HCEC 1CT (cell line): ENCODE results near the gene CDH4.
"Not testable (repeated sequence)": the region's sequence is repeated elsewhere in the genome, so short reads cannot be mapped to it uniquely, and the experiment has no call there.

ENCODE experiments used
- DNase-seq: peaks from one replicate; pipeline ENCODE4 v3.0.0-alpha.2; 2017

Gene CDH4

DNA sequence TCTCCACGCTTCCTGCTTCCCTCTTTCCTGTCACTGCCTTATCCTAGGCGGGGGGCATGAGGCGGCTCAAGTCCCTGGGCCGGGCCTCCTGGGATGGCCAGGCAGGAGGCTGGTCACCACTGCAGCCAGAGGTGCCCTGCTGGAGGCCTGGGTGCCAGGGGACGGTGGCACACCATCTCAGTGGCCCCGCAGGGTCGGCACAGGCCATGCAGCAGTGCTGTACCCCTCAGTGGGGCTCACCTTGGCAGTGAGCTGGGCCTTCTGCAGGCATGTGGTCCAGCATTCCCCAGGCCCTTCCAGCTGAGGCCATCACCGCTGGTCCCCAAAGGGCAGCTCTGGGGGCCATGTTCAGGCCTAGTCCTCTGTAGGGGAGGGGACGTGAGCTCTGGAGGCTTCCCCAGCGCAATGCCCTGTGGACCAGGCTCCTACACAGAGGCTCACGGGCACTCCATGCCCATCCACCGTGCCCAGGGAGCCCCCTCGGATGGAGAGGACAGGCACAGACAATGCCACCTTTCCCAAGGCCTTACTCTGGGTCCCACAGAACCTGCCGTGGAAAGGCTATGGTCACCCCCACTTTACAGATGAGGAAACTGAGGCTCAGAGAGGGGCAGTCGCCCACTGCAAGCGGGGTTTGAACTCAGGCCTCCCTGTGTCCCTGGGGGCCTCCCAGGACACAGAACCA is 689.8 kb downstream of the CDH4 start:
- DNase-seq: no peak

GRCh38 chr20:61942526-61942925 is 690.5 kb downstream of the CDH4 start:
- DNase-seq: no peak

- not testable (repeated sequence) for DNase-seq
Observed at GRCh38 chr20:61944967-61945366, 692.9 kb downstream of the CDH4 start.

DNA sequence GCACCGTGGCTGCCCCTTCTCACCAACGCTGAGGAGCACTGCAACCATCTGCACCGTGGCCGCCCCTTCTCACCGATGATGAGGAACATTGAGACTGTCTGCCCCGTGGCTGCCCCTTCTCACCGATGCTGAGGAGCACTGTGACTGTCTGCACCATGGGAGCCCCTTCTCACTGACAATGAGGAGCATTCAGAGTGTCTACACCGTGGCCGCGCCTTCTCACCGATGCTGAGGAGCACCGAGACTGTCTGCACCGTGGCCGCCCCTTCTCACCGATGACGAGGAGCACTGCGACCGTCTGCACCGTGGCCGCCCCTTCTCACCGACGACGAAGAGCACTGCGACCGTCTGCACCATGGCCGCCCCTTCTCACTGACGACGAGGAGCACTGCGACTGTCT is 693.4 kb downstream of the CDH4 start:
- DNase-seq: not testable (repeated sequence)

DNA sequence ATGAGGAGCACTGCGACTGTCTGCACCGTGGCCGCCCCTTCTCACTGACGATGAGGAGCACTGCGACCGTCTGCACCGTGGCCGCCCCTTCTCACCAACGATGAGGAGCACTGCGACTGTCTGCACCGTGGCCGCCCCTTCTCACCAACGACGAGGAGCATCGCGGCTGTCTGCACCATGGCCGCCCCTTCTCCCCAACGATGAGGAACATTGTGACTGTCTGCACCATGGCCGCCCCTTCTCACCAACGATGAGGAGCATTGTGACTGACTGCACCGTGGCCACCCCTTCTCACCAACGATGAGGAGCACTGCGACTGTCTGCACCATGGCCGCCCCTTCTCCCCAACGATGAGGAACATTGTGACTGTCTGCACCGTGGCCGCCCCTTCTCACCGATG is 696.0 kb downstream of the CDH4 start:
- not testable (repeated sequence) for DNase-seq

DNA sequence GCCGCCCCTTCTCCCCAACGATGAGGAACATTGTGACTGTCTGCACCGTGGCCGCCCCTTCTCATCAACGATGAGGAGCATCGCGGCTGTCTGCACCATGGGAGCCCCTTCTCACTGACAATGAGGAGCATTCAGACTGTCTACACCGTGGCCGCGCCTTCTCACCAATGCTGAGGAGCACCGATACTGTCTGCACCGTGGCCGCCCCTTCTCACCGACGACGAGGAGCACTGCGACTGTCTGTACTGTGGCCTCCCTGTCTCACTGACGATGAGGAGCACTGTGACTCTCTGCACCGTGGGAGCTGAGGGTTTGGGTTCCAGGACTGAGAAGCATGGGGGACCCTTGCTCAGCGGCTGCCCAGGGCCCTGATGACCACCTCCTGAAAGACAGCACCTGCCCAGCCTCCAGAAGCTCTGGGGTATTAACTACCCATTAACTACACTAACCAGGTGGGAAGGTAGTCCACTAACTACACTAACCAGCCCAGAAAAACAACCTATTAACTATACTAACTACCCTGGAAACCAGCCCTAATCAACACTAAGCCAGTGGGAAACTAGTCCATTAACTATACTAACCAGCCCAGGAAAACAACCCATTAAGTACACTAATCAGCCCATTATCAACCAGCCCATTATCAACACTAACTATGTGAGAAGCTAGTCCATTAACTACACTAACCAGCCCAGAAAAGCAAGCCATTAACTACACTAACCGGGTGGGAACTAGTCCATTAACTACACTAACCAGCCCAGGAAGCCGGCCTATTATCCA is 696.7 kb downstream of the CDH4 start:
- DNase-seq: no peak

GRCh38 chr20:61949363-61949713 is 697.3 kb downstream of the CDH4 start:
- DNase-seq: no peak

GRCh38 chr20:61949714-61950640 is 697.9 kb downstream of the CDH4 start:
- no peak for DNase-seq

GRCh38 chr20:61950641-61951071 is 698.6 kb downstream of the CDH4 start:
- no peak for DNase-seq

DNA sequence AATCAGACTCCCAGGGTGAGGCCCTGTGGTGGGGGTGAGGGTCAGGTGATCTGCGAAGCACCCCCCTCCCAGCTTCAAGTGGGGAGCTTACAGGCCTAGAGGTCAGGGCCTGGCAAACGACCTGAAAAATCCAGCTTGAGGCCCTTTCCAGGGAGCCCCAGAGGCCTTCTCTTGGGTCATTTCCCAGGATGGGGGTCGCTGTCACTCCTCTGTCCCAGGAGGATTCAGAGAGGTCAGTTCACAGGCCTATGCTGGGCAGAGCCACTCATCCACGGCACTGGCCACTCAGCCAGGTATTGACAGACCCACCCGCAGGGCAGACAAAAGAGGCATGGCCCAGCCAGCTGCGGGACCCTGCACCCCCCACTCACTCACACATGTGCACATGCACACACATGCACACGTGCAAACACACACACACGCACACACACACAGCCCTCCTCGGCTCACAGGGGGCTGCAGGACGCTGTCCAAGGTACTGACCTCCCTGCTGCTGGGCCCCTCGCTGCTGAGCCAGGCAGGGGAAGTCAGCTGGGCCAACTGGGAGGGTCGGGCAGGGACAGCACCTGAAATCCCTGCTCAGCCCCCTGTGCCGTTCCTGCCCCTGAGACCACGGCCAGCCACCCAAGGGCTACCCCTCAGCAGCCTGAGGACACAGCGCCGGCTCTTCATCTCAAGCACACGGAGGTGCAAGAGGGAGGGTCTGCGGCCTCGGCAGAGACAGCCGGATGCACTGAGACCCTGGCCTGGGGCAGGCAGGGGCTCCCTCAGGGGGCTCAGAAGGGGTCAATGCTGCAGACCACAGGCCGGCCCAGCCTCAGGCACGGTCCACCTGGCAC is 699.9 kb downstream of the CDH4 start:
- DNase-seq: no peak

DNA sequence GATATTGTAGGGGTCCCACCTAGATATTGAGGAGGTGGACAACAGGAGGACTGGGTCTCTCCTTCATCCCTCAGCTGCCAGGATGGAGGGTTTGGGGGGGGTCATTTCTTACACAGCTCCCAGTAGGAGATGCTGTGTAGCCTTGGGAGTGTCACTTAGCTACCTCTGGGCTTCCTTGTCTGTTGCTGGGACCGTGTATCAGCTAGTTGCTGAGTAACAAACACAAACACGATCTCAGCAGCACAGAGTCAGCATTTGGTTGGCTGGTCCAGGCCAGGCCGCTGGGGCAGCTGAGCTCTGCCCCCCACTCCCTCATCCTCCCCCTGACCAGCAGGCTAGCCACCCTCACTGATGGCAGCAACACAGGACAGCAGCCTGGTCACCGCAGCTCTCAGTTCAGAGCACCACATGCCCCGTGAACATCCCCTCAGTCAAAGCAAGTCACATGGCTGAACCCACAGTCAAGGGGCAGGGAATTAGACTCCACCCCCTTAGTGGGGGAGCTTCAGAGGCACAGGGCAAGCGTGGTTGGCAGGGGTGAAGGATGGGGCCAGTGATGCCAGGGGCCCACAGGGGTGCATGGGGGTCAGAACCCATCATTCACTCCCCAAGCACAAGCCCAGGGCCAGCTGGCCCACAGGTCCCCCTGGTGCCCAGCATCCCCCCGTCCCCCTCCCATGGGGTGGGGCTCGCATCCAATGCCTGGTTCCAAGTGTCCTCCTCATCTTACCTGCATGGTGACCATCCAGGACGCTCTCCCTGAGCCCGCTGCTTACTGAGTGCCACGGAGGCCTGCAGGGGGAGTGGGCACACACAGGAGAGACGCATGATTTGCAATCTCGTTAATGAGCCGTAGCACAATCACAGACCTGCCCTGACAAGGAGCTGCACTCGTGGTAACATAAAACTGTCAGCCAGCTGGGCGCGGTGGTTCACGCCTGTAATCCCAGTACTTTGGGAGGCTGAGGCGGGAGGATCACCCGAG is 701.3 kb downstream of the CDH4 start:
- DNase-seq: no peak

- DNase-seq: no peak
Observed at GRCh38 chr20:61954276-61955021, 702.4 kb downstream of the CDH4 start.

DNA sequence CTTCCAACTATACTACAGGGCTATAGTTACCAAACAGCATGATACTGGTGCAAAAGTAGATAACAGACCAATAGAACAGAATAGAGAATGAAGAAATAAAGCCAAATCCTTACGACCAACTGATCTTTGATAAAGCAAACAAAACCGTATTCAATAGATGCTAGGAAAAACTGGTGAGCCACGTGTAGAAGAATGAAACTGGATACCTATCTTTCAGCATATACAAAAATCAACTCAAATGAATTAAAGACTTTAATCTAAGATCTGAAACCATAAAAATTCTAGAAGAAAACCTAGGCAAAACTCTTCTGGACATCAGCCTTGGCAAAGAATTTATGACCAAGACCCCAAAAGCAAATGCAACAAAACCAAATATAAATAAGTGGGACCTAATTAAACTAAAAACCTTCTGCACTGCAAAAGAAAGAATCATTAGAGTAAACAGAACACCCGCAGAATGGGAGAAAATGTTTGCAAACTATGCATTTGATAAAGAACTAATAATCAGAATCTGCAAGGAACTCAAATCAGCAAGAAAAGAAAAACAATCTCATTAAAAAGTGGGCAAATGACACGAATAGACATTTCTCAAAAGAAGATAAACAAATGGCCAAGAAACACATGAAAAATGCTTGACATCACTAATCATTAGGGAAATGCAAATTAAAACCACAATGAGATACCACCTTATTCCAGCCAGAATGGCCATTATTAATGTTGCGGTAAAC is 703.8 kb downstream of the CDH4 start:
- DNase-seq: no peak

- no peak for DNase-seq
Observed at GRCh38 chr20:61956396-61957342, 704.6 kb downstream of the CDH4 start.

DNA sequence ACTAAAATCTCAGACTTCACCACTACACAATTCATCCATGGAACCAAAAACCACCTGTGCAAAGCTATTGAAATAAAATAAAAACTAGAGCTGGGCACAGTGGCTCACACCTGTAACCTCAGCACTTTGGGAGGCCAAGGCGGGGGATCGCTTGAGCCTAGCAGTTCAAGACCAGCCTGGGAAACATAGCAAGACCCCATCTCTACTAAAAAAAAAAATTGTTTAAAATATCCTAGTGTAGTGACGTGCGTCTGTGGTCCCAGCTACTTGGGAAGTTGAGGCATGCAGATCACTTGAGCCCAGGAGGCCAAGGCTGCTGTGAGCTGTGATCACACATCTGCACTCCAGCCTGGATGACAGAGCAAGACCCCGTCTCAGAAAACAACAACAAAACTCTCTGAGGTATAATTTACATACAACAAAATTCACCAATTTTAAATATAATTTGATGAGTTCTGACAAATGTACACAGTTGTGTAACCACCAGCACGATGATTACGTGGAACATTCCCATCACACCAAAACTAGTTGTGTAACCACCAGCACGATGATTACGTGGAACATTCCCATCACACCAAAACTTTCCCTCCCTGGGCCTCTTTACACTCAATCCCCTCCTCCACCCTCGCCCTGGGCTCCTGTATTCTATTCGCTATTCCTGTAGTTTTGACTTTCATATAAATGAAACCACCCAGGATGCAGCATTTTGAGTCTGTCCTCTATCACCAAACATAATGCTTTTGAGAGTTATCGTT is 706.1 kb downstream of the CDH4 start:
- no peak for DNase-seq

DNA sequence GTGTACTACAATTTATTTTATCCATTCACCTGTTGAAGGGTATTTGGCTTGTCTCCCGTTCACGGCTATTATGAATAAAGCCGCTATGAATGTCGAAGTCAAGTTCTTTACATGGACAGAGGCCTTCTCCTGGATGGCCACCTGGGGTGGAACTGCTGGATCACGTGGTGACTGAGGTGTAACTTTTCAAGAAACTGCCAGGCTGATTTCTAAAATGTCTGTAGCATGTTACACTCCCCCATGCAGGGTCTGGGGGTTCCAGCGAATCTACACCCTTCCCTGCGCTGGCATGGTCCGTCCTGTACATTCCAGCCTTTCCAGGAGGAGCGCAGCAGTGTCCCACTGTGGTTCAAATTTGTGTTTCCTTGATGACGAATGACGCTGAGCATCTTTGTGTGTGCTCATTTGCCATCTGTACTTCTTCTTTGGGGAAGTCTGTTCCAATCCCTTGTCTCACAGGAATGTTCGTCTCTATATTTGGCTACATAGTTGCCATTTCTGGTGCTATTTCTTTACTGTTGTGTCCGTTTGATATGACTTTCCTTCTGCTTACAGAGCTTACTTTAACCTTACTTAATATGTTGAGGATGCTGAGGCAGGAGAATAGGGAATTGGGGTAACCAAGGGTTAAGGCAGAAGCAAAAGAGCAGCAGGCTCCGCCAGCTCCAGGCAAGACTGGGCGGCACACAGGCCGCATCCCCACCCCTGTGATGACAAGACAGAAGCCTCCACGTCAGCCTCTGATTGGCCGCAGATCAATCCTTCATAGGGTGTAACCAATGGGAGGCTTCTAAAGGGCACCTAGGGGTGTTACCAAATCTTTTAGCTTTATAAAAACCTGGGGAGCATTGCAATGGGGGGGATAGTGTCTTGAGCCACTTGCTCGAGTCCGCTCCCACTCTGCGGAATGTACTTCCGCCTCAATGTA is 707.0 kb downstream of the CDH4 start:
- no peak for DNase-seq

- DNase-seq: no peak
Observed at GRCh38 chr20:61960836-61961235, 708.8 kb downstream of the CDH4 start.
